Measurements from ENCODE around the gene VAMP8.
A peak's percentile ranks its signal among the peaks of the same experiment; 100 is the strongest.
"Not testable (repeated sequence)": the region's sequence is repeated elsewhere in the genome, so short reads cannot be mapped to it uniquely, and the experiment has no call there.

VAMP8 gene

DNA sequence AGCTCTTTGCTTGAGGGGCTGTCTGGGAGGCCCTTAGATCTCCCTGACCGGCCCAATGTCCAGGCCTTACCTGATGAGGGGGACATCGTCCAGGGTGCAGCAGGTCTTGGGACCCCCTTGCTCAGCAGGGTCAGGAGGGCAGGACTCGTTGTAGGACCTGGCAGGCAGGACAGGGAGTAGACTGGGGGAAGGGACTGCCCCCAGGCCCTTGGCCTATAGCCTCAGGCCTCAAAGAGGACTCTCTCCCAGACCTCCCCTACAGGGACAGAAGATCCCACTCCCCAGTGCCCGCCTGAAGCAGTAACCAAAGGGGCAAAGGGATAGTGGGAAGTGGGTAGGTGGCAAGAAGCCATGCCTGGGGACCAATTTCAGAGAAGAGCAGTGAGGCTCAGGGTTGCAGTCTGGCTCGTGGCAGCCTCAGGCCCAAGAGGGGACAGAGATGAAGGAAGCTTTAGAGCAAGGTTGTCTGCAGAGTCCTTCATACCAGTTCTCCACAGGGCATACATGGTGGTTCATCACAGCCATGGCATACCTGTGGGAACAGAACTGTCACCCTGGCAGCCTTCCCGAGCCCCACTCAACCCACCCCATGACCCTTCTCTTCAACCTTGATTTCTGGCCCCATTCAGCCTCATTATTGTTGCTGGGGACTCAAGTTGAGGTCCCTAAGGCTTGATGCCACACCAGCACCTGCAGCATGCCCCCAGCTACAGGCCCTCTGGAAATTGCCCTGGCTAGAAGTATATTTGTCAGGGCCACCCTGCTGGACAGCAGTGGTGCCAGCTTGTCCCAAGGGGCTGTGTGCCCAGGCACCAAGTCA is 23.8 kb downstream of the VAMP8 start:
- no peak for DNase-seq

DNA sequence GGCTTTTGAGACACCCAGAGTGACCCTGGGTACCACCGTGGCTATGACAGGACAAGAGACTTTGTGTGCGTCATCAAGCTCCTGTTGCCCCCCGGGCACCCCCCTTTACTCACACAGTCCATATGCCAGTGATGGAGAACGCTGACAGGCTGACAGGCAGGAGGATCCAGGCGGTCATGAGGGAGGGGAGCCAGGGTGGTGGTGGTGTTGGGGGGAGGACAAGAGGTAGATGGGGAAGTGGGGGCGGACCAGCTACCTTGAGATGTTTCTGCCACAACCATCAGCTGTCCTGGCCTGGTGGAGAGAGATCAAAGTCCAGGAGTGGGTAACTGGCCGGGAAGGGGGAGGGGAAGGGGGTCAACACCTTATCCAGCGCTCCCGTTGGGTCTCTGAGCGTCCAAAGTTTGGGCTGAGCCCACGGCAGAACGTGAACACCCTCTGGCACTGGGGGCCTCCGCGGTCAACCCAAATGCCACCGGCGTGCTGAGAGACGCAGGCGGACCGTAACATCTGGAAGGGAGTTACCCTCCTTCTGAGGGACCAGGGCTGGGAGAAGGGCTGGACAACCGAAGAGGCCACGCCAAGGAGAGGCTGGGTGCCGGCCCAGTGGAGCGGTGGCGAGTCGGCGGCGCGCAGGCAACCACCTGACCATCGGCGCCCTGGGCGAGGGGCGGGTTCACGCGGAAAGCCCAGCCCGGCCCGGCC is 24.5 kb downstream of the VAMP8 start:
- no peak for DNase-seq

DNA sequence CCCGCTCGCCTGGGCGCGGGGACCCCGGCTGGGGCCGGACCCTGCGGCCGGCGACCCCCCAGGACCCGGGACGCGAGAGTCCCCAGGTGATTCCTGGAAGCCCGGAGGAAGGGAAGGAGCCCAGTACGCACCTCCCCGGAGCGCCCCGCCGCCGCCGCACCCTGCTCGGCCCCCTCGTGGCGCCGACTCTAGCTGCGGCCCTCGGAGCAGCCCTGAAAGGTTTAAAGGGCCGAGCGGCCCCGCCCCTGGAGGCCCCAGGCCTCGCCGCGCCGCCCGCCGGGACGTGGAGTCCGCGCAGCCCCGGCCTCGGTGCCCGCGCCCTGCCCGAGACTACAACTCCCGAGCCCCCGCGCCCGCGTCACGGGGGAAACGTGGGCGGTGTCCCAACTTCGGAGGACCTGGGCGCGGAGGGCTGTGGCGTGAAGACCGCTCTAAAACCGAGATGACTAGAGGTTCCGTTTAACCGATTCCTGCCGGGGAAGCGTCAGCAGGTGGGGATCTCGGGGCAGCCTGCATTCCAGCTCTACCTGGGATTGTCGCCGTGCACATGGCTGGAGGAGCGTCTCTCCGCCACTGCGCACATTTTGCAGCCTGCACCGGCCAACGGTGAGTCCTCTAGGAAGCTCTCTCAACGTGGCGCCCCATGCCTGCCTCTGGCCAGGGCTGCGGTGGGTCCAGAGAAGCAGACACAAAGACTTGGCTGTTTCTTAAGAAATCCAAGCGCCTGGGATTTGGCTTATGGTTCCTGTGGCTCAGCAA is 25.3 kb downstream of the VAMP8 start, which contains the start of gene TMEM150A:
Gene TMEM150A, minus strand, starts transcription at position 223 of the 759 bp plus-strand sequence. CDS start 750 bp downstream, outside the sequence.
- peak; percentile 43 for DNase-seq

DNA sequence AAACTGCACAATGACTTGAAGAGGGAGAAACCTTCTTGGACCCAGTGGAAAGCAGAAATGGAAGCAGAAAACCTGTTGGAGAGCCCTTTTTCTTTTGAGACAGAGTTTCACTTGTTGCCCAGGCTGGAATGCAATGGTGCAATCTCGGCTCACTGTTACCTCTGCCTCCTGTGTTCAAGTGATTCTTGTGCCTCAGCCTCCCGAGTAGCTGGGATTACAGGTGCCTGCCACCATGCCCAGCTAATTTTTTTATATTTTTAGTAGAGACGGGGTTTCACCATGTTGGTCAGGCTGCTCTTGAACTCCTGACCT is 26.7 kb downstream of the VAMP8 start:
- DNase-seq, result not testable (repeated sequence)

DNA sequence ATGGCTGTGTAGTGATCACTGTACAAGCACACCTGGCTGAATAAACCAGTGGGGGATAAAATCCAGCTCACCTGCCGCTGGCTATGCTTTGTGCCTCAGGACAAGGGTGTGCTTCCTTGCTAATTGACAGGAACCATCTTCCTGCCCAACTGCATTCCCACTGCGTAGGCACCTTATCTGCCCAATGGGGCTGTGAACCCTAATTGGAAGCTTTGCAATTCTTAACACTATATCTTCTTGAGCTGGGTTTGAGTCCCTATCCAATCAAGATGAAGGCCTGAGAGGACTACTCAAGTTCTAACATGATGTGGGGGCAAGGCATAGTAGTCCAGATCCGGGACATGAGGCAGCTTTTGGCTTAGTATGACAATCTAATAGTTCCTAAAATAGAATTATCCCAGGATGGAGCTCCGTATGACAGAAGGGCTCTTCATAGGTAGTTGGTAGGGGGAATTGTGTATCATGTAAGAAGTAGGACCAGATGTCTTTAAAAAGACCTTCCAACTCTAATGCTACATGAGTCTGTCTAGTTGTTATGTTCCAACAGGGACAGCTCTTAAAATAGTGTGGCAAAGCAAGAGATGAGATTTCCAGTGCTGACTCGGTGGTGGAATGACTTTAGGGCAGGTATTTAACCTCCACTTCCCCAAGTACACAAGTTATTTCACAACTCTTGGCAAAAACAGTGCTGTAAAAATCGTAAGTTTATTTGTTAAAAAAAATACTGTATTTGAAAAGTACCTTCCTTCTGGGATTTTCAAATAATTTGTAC is 27.4 kb downstream of the VAMP8 start:
- DNase-seq, result no peak

DNA sequence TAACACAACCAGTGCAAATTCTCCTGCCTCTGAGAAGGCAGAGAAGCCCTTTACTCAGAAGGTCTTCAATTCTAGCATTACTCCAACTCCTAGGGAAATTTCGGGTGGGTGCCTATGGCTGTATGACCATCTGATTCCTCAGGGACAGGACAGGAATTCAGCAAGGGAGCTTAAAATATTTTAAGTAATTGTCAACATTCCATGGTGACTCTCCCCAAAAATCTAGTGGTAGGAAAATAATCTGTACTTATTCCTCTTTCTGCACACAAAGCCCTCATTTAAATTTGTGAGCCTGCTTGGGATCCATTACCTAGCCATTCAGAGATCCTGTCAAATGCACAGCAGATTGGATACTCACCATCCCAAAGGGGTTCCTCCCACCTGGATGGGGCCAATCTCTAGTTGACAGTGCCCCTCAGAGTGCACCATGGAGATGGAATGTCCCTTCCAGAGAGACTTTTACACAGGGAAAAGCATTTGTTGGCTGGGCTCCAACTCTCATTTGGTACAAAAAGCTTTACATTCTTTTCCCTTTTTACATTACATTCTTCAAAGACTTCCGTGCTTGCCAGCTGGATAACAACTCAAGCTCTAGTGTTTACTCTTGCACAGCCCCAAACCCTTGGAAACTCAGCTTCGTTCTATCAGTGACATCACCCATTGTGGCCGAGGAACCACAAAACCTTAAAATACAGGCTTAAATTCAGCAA is 28.2 kb downstream of the VAMP8 start:
- DNase-seq, result no peak

DNA sequence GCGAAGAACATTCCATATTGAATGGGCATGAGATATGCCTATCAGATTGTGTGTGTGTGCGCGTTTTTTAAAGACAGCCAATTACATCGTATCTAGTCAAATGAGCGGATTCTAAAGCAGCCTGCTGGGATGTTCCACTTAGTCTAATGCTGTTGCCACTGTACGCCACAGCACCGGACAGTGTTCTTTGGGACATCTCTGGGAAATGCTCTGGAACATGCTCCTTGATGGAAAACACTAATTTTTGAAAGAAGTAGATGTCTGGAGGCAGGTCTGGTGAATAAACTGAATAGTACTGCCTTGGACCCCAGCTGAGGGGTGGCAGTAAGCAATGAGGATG is 28.7 kb downstream of the VAMP8 start:
- DNase-seq, result no peak

DNA sequence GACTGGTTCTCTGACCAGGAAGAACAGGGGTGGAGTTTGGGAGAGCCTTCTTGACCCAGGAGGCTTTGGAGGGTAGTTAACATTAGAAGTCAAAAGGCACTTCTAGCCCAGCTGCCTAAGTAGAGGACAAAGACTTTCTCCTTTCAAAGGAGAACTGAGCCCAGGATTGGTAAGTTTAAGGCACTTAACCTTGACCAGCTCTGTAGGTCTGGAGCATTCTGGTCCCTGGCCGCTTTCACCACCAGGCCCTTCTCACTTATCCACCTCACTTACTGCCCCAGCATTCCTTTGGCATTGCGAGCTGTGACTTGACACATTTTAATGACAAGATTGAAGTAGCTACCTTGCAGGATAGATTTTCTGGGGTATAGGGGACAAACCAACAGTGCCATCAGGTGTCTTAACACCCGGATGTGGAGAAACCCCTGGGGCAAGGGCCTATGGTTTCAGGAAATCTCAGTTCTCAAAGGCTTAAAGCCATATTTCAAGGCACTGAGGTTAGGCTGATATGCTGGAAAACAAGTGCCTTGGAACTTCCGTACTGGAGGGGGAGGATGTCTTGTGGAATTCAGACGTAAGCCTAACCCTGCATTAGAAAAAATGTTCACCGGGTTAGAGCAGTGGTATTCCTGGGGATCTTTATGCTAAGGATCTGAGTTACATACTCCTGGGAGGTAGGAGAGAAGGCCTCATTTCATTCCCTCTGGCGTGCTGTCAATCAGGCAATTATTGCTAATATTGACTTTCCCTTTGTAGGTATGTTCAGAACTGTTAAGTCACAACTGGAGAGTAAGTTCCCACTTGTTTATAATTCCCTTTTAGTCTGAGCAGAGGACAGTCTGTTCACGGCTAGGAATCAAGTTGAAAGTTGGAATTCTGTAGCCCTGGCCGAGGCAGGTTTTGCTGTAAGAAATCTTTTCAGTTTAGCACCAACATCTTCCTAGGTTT is 30.2 kb downstream of the VAMP8 start:
- DNase-seq, result no peak

DNA sequence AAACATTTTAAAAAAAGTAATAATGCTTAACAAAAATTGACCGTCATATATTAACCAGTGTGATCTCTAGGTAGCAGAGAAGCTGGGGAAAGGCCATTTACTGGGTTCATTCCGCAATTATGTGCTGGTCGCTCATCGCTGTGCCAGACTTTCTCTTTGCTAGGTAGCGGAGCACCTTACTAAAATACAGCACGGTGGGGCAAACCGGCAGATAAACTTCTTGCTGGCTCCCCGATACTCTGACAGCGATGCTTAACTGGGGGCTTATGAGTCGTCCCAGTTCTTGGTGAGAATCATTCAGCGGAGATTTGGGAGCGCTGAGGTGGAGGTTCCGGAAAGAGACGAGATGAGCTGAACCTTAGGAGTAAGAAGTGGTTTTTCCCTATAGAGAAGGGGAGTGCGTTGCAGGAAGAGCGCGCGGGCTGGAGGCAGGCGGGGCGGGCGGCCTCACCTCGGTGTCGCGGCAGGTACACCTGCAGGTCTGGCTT is 33.9 kb downstream of the VAMP8 start:
- DNase-seq, result no peak

DNA sequence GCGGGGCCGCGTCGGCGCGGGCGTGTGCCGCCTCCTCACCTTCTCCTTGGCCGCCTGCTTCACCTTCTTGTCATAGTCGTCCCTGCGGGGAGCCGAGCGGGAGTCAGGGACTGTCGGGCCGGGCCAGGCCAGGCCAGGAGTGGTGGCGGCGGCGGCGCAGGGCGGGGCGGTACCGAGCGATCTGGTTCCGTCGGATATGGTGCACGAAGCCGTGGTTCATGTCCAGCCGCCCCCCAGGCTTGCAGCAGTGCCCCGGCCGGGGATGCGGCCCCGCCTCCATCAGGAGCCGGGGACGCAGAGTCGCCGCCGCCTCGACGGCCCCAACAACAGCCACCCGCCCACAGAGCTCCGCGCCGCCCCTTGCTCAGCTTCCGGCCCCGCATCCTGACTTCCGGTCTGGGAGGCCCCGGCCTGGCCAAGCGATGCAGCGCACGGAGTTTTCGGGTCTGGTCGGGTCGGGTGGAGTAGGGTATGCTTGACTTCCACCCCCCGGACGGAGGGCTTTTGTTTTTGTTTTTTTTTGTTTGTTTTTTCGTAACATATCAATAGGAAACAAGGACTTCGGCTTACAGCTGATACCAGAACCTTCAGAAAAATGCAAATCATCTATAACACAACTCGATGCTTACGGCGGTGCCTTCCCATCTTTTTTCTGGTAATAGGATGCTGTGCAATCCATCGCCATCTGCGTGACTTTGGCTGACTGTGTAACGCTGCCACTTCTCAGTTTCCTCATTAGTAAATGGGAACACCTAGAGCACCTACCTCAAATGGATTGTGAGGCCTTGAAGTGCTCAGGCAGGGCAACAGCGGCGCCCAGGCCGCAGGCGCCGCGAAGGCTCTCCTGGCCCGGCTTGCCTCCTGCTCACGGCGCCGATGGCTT is 34.6 kb downstream of the VAMP8 start, which contains the start of gene C2orf68:
Gene C2orf68, minus strand, starts transcription at position 362 of the 883 bp plus-strand sequence. Its CDS starts 82 bp downstream, at position 280.
- DNase-seq, result no peak

DNA sequence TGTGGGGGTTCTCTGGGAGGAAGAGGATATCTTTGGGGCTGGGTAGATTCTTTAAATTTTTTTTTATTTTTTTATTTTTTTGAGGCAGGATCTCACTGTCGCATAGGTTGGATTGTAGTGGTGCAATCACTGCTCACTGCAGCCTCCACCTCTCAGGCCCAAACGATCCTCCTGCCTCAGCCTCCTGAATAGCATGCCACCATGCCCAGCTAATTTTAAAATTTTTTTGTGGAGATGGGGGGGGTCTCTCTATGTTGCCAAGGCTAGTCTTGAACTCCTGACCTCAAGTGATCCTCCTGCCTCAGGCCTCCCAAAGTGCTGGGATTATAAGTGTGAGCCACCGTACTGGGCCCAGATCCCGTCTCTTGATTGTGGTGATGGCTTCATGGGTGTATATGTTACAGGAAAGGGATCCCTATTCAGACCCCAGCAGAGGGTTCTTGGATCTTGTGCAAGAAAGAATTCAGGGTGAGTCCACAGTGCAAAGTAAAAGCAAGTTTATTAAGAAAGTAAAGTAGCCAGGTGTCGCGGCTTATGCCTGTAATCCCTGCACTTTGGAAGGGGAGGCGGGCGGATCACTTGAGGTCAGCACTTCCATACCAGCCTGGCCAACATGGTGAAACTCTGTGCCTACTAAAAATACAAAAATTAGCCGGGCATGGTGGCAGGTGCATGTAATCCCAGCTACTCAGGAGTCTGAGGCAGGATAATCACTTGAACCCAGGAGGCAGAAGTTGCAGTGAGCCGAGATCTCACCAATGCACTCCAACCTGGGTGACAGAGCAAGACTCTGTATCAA is 36.5 kb downstream of the VAMP8 start:
- DNase-seq, result no peak

DNA sequence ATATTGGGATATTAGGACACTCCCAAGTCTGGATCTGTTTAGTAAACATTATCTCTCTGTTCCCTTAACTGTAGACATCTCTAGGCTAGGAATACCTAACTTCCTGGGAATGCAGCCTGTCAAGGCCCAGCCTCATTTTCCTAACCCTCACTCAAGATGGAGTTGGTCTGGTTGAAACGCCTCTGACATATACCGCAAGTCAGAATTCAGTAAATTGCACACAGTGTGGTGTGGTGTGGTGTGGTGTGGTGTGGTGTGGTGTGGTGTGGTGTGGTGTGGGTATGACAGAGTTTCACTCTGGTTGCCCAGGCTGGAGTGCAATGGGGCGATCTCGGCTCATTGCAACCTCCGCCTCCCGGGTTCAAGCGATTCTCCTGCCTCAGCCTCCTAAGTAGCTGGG is 37.4 kb downstream of the VAMP8 start:
- not testable (repeated sequence) for DNase-seq

DNA sequence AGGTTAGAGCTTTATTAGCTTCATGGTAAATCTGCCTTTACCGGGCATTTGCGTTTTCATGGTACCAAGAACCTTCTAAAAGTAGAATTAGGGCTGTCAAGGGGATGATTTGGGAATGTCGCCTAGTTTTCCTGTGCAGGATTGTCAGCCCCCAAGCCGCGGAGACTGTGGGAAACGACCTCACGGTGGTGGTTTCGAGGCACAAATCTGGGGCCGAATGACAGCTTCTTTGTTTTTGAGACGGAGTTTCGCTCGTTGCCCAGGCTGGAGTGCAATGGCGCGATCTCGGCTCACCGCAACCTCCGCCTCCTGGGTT is 38.0 kb downstream of the VAMP8 start:
- DNase-seq, result no peak

DNA sequence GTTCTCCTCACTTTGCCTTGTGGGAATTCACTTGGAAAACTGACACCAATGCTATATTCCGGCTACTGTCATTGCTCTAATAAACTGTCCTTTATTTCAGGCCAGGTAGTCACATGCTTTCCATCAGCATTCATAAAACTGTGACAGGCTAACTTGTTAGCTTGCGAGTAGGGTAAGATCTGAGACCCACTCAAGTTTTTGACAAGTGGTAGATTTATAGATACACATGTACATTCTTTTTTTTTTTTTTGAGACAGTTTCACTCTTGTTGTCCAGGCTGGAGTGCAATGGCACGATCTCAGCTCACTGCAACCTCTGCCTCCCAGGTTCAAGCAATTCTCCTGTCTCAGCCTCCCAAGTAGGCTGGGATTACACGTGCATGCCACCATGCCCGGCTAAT is 40.3 kb downstream of the VAMP8 start:
- not testable (repeated sequence) for DNase-seq

DNA sequence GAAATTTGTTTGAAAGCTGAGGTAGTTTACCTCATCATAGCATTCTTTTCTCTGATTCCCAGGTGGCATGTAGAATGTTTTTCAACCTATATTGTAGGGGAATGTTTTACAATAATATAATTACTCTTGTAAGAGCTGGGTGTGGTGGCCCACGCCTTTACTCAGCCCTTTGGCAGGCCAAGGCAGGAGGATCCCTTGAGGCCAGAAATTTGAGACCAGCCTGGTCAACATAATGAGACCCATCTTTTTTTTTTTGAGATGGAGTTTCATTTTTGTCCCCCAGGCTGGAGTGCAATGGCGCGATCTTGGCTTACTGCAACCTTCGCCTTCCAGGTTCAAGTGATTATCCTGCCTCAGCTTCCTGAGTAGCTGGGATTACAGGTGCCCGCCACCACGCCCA is 42.2 kb downstream of the VAMP8 start:
- no peak for DNase-seq

DNA sequence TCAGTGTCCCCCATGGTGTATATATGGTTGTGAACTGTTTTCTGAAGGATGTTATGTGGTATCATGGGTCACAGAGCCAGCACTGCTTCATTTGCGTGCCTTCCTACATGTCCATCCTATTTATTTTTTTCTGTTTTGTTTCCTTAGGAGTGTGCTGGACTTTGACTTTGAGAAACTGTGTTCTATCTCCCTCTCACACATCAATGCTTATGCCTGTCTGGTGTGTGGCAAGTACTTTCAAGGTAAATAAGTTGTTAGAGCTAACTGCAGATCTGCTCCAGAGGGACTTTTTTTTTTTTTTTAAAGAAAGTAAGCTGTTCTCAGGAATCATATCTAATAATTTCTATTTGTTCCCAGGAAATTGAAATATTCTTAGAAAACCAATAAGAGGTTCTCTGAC is 44.0 kb downstream of the VAMP8 start:
- no peak for DNase-seq

DNA sequence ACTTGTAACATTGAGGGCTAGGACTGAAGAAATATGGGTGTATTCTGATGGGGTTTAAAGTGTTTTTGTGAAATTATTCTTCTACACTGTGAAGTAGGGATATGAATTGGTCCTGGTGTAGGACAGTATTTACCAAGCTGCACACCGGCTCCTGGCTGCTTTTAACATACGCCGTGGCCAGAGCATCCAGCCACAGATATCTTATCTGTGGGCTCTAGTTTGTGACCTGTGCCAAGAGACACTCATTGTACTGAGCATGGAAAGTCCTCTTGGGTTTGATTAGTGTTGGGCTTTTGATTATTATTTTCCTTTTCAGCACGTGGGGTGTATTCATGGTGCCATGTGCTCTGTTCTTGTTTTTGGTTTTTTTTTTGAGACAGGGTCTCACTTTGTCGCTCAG is 46.6 kb downstream of the VAMP8 start:
- DNase-seq, result no peak

DNA sequence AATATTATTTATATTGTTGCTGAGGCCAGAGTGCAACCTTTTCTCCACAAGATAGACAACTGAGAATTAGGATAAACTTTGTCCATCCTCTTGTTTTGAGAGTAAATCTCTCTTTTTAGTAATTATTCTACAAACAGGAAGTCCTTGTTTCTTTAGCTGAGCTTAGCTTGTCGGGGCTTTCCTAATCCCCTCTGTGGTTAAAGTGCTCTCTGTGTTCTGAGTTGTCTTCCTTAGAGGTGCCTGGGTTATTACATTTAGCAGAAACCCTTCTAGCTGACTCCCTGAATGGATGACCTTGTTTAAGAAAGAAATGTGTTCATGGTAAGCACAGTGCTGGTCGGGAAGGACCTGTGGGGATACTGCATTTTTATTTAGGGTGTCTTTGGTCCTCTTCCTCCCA is 51.3 kb downstream of the VAMP8 start:
- no peak for DNase-seq

DNA sequence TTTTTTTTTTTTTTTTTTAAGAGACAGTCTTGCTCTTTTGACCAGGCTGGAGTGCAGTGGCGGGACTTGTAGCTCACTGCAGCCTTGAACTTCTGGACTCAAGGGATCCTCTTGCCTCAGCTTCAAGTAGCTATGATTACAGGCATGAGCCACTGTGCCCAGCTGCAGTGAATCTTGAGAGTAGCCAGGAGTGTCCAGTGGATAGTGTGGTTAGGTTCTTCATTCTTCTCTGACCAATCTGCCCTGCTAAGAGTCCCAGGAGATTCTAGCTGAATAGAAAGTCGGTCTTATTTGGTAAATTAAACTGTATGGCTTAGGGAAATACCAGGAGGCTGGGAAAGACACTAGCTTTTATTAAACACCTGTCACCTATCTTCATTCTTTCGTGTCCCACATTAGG is 53.9 kb downstream of the VAMP8 start:
- DNase-seq, result no peak

Data from SIG-M5 (cell line).